Measurements from ENCODE around the gene UBE2E1.

The UBE2E1 gene

GRCh38 chr3:23796518-23796917, 9.2 kb upstream of the UBE2E1 start:
- DNase-seq, result no peak

- no peak for DNase-seq
These were observed 8.3 kb upstream of the UBE2E1 start for GRCh38 chr3:23797491-23797890.

DNA sequence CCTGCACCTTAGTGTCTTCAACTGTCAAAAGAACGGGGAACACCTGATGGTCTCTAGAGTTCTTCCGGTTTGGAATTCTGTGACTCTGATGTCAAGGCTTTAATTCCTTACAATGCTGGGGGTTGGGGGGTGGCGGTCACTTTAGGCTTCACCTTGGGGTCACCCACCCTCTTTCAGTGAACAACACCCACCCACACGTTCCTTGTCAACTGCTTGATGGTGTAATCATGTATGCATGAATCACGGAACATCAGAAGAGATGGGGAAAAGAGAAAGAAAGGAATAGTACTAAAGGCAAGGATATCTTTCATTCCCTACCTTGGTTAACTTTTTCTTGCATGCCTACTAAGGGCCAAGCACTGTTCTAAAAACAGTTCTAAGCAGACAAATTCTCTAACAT, 7.3 kb upstream of the UBE2E1 start:
- no peak for DNase-seq

- DNase-seq, result no peak
These were observed 6.9 kb upstream of the UBE2E1 start for GRCh38 chr3:23798876-23799275.

GRCh38 chr3:23800731-23801130, 5.0 kb upstream of the UBE2E1 start:
- DNase-seq, result peak; percentile 44

DNA sequence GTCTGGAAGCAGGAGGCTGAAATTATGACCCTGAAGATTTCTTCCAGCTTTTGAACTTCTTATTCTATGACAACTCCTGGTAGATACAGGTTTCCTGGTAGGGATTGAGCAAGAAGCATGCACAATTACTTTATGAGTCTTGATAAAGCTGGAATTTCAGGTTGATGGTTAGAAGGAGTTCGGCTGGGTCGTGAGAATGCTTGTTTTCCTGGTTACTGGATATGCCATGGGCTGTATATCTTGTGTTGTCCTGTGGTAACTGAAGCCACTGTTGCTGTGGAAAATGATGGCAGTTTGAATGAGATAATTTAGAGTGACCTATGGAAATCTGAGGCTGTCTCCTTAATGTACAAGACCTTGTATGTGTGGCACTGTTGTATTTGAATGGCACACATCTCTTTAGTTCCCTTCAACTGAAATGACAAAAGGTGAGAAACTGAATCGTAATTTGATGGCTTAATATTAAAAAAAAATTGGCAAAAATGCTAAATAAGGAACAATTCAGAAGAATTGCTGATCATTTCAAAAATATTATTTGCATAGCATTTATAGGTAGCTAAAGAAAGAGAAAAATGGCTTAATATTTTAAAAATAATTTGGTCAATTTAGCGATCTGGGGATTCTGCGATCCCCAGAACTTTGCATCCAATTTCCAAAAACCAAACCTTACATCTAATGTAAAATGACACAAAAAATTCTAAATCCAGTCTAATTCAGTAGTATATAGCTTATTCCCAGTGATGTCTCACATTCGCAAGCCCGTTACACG, 1.1 kb upstream of the UBE2E1 start:
- DNase-seq, result no peak

DNA sequence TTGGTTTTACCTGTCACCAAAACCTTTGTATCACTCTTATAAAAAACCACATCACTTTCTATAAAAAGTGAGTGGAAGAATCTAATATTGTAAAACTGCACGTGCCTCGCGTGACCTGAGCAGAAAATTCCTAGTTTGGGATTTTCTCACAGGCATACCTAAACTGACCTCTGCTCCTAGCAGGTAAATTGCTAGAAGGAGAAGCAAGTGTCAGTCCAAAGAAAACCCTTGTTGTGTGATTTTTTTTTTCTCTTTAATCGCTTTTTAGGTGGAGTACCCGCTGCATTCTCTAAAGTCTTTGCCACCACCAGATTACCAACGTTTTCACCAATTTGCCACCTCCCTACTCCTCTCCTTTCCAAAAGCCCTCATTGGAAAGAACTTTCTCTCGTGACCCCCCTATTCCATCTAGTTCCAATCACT, 534 bp upstream of the UBE2E1 start:
- DNase-seq, result no peak

- peak; percentile 16 for DNase-seq
These were observed 1.0 kb downstream of the UBE2E1 start for GRCh38 chr3:23806534-23807423.

DNA sequence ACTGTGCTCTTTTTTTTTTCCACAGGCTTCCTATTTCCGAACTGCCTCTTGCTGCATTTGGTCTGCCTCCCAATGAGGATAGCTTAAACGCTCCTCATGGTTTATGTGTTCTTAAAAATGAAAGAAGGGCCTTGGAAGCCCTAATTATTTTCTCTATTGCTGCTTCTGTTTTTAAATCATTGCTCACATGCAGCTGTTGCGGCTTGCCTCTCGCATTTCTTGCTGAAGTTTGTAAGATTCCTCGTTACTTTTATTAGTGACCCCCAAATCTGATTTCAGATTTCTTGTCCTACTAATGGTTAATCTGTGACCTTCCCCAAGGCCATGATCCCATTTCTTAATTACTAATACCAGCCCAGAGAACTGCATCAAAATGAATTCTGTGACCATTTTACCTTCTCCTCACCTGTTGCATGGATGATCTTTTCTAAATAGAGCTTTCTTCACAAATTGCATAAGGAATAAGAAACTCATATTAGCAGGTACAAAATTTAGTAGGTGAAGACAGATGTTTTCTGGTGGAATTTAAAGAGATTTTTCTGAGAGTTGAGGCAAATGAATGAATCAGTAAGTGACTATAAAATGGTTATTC, 1.8 kb downstream of the UBE2E1 start:
- DNase-seq, result peak; percentile 42

- DNase-seq, result no peak
These were observed 2.8 kb downstream of the UBE2E1 start for GRCh38 chr3:23808525-23808924.

DNA sequence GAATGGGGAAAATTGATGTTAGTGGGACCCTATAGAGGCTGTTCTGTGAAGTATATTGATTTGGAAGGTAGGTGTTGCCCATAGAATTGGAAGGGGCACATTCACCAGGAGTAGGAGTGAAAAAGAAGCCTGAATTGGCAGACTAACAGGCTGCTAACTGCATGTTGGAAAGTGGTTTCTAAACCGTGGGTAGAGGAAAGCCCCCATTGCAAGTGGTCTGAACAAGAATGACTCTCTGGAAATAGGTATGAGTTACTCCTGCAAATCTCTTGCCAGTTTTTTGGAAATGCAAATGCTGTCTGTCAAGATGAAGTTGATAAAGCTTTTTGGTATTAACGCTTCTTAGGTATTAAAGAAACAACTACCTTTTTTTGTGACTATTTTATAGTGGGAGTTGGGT, 3.5 kb downstream of the UBE2E1 start:
- DNase-seq, result no peak

DNA sequence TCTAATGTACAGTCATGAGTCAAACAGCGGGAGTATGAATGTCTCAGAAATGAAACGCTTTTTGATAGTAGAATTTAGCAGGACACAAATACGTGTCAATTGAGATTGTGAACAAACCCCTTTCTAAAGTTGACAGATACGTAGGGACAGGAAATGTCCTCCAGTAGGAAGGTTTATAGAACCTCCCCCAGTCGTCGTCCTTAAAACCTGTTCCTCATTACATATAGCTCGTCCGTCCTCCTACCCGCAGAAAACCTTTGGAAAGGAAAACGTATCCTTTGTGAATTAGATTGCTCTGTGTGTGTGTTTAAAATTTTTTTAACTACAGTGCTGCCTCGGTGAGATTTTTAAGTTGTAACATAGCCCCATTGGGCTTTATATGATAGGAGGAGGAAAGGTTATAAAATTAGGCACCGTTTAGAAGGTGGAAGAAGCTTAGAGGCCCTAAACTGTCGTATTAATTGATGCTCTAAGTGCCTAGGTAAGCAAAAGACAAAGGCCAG, 4.1 kb downstream of the UBE2E1 start:
- DNase-seq, result no peak

GRCh38 chr3:23810343-23811184, 4.8 kb downstream of the UBE2E1 start:
- peak; percentile 23 for DNase-seq

DNA sequence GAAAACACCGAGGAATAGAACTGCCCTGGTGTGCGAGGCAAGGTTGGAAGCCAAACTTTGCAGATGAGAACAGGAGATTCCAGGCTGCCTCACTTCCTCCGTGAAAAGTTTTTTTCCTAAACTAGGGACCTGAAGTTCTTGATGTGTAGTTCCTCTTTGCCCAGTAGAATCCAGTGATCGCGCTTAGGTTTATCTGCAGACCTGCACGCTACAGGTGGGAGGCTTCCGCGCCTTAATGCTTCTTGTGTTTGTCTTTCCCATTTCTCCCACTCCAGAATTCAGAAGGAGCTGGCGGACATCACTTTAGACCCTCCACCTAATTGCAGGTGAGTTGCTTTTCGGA, 5.4 kb downstream of the UBE2E1 start:
- DNase-seq, result no peak

DNA sequence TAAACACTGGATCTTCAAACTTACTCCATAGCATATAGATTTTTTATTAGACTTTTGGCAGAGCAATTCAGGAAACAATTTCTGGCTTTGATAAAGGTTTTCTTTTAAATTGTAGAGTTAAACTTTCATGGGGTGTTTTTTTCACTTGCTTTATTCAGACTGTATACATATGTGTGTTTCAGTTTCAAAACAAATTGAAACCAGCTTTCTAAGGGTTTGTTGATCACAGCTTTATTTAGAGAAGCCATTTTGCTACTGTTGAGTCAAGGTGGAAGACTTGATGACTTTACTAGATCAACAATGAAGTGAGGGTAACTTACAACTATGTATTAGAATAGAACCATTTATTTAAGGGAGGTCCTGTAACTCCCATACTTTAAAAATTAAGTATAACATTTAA, 6.2 kb downstream of the UBE2E1 start:
- DNase-seq, result no peak

DNA sequence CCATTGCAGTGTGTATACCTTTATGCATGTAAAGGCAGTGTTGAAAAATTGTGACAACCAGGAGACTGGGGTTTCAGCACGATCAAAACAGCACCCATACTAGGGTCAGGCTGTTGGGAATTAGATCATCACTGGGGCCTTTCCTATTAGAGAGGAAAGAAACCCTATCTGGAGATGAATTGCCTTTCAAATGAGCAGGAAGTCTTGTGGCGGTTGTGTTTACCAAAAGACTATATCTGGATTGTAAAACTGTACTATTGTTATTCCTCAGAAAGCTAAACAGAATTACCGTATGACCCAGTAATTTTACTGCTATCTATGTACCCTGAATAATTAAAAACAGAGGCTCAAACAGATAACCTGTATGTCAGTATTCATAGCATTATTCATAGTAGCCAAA, 10.1 kb downstream of the UBE2E1 start:
- no peak for DNase-seq

DNA sequence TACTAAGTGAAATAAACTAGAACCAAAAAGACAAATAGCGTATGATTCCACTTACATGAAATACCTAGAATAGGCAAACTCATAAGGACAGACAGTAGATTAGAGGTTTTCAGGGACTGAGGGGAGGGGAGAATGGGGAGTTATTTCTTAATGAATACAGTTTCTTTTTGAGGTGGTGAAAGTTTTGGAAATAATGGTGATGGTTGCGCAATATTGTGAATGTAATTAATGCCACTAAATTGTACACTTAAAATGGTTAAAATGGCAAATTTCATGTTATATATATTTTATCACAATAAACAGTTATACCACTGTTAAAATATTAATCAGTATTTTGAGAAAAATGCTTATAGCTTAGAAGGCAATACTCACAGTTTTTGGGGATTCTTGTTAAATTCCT, 11.0 kb downstream of the UBE2E1 start:
- no peak for DNase-seq

- no peak for DNase-seq
These were observed 11.9 kb downstream of the UBE2E1 start for GRCh38 chr3:23817508-23818223.

DNA sequence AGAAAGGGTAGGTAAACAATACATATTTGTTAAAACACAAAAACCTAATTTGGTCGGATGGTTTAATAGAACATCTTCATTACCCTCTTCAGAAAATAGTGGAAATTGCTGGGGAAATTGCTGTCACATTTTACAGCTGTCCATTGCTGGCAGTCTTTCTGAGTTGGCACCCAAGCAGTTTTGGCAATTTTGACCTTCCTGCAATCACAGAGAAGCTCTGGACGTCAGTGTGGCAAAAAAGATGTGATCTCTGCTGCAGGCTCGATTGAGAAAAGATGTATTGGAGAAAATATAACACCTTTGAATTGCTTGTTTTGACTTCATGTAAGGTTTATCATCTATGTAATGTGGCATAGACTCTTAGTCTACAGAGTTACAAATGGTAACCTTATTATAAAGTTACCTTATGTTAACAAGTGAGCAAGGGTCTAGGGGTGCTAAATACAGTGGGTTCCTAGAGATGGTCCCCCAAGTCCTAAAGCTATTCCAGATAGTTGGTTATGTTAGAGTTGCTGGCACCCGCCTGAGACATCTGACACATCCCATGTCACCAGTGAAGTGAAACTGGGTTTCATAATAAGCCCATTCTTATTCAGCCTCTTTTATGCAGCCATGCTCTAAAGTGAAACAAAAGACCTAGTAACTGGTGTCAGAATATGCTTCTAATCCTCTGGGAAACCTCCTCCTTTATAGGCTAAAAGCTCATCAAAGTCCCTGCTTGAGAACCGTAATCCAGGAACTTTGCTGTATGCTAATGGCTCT, 14.0 kb downstream of the UBE2E1 start:
- no peak for DNase-seq

DNA sequence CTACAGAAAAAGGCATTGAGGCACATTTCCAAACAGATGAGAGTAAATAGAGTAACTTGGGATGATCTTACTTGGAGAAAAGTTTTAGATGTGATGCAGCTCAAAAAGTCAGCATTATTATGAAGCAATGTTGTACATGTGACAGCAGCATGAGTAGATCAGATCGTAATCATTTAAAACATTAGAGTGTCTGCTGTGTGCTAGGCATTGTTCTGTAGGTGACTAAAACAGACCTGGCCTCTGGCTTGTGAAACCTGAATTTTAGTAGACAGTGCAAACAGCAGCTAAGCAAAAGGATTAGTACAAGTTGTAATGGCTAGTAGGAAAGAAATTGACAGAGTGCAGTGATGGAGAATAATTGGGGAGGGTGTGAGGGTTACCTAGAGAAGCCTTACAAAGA, 15.1 kb downstream of the UBE2E1 start:
- no peak for DNase-seq

- DNase-seq, result no peak
These were observed 16.1 kb downstream of the UBE2E1 start for GRCh38 chr3:23821858-23822257.
